PC-9 (cell line): Measurements from ENCODE around the gene KCNJ12. TPM values are rescaled to one million over a fixed set of nuclear protein-coding genes. Genes with fewer than 3 reads are reported as not detected.
"Not testable (repeated sequence)": the region's sequence is repeated elsewhere in the genome, so short reads cannot be mapped to it uniquely, and the experiment has no call there.

ENCODE experiments used
- BruUV-seq: library from RNA; stranded (reverse); fragments of 400-500 nt; replicated peaks from 2 replicates; lab custom pipeline; 2021; lab: Mats Ljungman, UMichigan
- CTCF ChIA-PET: fragments of 300-600 bp; sonication (Branson Sonifier 250); formaldehyde crosslinking; loops from one replicate; lab custom pipeline; 2022; ENCODE audit warnings: antibody characterized with exemption; lab: Charles Lee
- POLR2A ChIA-PET: fragments of 300-600 bp; sonication (Branson Sonifier 250); formaldehyde crosslinking; loops from one replicate; lab custom pipeline; 2022; ENCODE audit warnings: antibody characterized with exemption; ENCODE audit not compliant: unreplicated experiment; lab: Charles Lee
- DNase-seq, 2 experiments: peaks; one replicate each; pipeline versions ENCODE4 v3.0.0 to v3.0.0-alpha.2; 2015 to 2022; ENCODE audit warnings: mixed read lengths in 1 of 2
- H2AFZ ChIP-seq: fragments of 200-600 bp; sonication (generic); 2 replicates; pipeline ENCODE4 v1.8.1; 2017; ENCODE audit warnings: antibody characterized with exemption
- H3F3A ChIP-seq: fragments of 200-600 bp; sonication (generic); 2 replicates; pipeline ENCODE4 v1.8.1; 2017; ENCODE audit warnings: antibody characterized with exemption, mild to moderate bottlenecking, low read depth; ENCODE audit not compliant: insufficient read depth
- H3K27ac ChIP-seq: fragments of 200-600 bp; sonication (generic); 2 replicates; pipeline ENCODE4 v1.6.1; 2016; ENCODE audit warnings: mixed run types
- H3K27me3 ChIP-seq: fragments of 200-600 bp; sonication (generic); 2 replicates; pipeline ENCODE4 v1.6.1; 2016; ENCODE audit warnings: low read depth, mixed run types; ENCODE audit not compliant: insufficient read depth
- H3K36me3 ChIP-seq: fragments of 200-600 bp; sonication (generic); 2 replicates; pipeline ENCODE4 v1.6.1; 2016; ENCODE audit warnings: low read depth, mixed run types
- H3K4me1 ChIP-seq: fragments of 200-600 bp; sonication (generic); replicated peaks from 2 replicates; pipeline ENCODE4 v1.6.1; 2016; ENCODE audit warnings: mixed run types; ENCODE audit not compliant: insufficient read depth
- H3K4me2 ChIP-seq: fragments of 200-600 bp; sonication (generic); 2 replicates; pipeline ENCODE4 v1.6.1; 2017; ENCODE audit warnings: mixed run types
- H3K4me3 ChIP-seq: fragments of 200-600 bp; sonication (generic); 2 replicates; pipeline ENCODE4 v1.6.1; 2016; ENCODE audit warnings: mixed run types
- H3K79me2 ChIP-seq: fragments of 200-600 bp; sonication (generic); 2 replicates; pipeline ENCODE4 v1.6.1; 2017; ENCODE audit warnings: low read depth, mixed run types
- H3K9me2 ChIP-seq: fragments of 200-600 bp; sonication (generic); 2 replicates; pipeline ENCODE4 v1.8.1; 2017; ENCODE audit warnings: mild to moderate bottlenecking; ENCODE audit not compliant: insufficient read depth
- H3K9me3 ChIP-seq: fragments of 200-600 bp; sonication (generic); 2 replicates; pipeline ENCODE4 v1.8.1; 2016; ENCODE audit warnings: low read depth; ENCODE audit not compliant: insufficient read depth
- H4K20me1 ChIP-seq: fragments of 200-600 bp; sonication (generic); 2 replicates; pipeline ENCODE4 v1.8.1; 2017; ENCODE audit not compliant: insufficient read depth
- EZH2 ChIP-seq: fragments of 200-600 bp; sonication (generic); IDR thresholded peaks from 2 replicates; pipeline ENCODE4 v1.8.0; 2017; ENCODE audit warnings: antibody characterized with exemption, low read depth
- intact Hi-C: fragments of 100-400 bp; cut with micrococcal nuclease; formaldehyde crosslinking; loops from one replicate; pipeline ENCODE4 v1.10.0; 2022; ENCODE audit not compliant: unreplicated experiment
- total RNA-seq: library from RNA; stranded (reverse); gene quantifications from 2 replicates; pipeline ENCODE4 v1.2.3, GENCODE V29; 2021
- TF ChIP-seq, protein P1 (sequence below): fragments of 200-600 bp; sonication (generic); conservative IDR thresholded peaks from 2 replicates; pipeline ENCODE4 v1.6.1; 2017; ENCODE audit warnings: mixed run types, antibody characterized with exemption, mild to moderate bottlenecking, moderate library complexity

KCNJ12 gene
- total RNA-seq, 1 experiment from 2014 or later: 1.1 TPM

DNA sequence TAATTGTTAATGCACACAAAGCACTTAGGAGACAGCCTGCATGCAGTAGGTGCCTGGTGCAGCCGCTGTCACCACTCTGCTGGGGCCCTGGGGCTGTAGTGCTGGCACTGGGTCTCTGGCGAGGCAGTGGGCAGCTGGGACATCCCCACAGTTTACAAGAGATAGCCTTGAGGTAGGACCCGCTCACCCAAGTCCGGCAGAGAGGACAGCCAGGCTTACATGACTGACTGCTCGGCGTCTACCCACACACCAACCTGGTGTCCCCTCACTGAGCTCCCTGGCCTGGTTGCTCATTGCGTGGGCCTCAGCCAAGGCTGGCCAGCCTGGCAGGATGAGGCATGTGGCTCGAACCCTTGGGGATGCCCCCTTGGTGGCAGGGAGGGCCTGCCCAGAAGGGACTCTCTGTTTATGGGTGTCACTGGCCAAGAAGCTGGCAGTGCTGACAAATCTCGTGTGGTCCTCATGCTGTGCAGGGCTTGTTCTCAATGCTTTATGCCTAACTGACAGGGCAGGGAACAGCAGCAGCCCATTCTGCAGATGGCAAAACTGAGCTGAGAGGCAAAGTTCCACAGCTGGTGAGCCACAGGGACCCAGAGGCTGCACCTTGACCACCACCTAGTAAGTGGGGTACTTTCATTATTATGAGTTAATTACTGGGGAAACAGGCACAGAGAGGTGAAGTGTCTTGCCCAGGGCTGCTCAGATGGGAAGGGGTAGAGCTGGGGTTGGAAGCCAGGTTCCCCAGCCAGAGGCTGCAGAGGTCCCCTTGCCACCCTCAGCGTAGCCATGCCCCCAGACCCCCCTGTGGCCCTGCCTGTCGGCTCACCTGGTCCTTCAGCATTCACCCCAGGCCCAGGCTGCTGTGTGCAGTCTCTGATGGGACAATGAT lies 32.9 kb upstream of the KCNJ12 start:
- intact Hi-C loops: not testable (repeated sequence)

DNA sequence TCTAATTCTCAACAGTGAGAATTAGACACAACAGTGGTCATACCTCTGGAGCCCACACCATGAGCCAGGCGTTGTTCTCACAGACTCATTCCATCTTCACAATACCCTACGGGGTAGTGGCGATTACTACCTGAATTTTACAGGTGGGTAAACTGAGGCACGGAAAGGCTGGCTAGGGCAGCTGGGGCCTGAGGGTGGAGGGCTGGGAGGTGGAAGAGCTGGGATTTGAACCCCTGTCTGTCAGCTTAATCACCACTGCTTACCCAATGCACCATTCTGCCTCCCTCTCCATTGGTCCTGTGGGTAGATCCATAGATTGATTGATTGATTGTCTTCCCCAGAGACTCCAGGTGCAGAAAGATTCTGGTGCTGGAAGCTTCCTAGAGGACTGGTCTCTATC lies 31.4 kb upstream of the KCNJ12 start:
- H3K36me3 ChIP-seq, H3K9me2 ChIP-seq, H3K4me1 ChIP-seq, H3K9me3 ChIP-seq, H3K4me3 ChIP-seq, H3K79me2 ChIP-seq, H3K4me2 ChIP-seq, BruUV-seq, H3K27me3 ChIP-seq, H2AFZ ChIP-seq, CTCF ChIA-PET, intact Hi-C loops, H3F3A ChIP-seq, H4K20me1 ChIP-seq, POLR2A ChIA-PET, DNase-seq, H3K27ac ChIP-seq: not testable (repeated sequence)

More for the DNA sequence above, 32.9 kb upstream of the KCNJ12 start:
- H3F3A ChIP-seq, H2AFZ ChIP-seq, H3K36me3 ChIP-seq, H4K20me1 ChIP-seq, H3K4me2 ChIP-seq, H3K27ac ChIP-seq, BruUV-seq, H3K9me3 ChIP-seq, H3K27me3 ChIP-seq, DNase-seq, POLR2A ChIA-PET, H3K4me3 ChIP-seq, CTCF ChIA-PET, H3K4me1 ChIP-seq, H3K9me2 ChIP-seq, H3K79me2 ChIP-seq: not testable (repeated sequence)

DNA sequence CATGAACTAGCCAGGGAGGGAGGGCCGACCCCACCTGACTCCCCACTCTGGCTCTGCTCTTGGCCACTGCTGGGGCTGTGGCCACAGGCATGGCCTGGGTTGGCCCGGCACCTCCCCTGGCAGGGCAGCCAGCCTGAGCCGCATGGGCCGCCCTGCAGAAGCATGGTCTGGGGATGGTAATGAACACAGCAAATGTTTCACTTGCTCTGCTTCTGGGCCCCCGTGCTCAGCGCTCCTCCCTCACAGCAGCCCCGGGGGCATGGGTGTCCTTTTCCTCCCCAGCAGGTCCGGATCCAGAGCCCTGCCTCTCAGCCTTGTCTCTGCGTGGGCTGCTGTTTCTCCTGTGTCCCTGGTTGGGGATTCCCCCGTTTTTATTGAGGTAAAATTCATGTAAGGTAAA lies 30.9 kb upstream of the KCNJ12 start:
- CTCF ChIA-PET: no interaction called here

DNA sequence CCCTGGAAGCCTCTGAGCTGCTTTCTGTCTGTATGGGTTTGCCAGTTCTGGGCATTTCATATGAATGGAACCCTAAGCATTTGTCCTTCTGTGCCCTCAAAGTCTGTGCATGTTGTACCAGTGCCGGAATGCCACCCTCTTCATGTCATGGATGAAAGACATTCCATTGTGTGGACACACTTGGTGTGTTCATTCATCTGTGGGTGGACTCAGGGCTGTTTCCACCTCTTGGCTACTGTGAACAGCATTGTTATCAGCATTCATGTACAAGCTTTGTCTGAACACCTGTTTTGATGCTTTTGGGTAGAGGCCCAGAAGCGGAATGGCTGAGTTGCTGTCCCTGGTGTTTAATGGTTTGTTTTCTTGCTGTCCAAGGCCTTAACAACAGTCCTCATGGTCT lies 30.1 kb upstream of the KCNJ12 start:
- H3K79me2 ChIP-seq, H3K4me3 ChIP-seq, BruUV-seq, H4K20me1 ChIP-seq, H3K27ac ChIP-seq, POLR2A ChIA-PET, H2AFZ ChIP-seq, intact Hi-C loops, H3K36me3 ChIP-seq, H3K4me1 ChIP-seq, H3K9me2 ChIP-seq, H3F3A ChIP-seq, H3K27me3 ChIP-seq, DNase-seq, H3K9me3 ChIP-seq, CTCF ChIA-PET, H3K4me2 ChIP-seq: not testable (repeated sequence)

More for the DNA sequence above, 30.9 kb upstream of the KCNJ12 start:
- H4K20me1 ChIP-seq: no peaks in the 10 kb centered on the region
- no peaks in the 10 kb centered on the region for H3F3A ChIP-seq
- no peak for DNase-seq
- H3K9me3 ChIP-seq: no peaks in the 10 kb centered on the region
- H3K4me1 ChIP-seq: no peaks in the 10 kb centered on the region
- H2AFZ ChIP-seq: no peak overlapping the region
- intact Hi-C loops: no loop called here
- no peaks in the 10 kb centered on the region for H3K79me2 ChIP-seq
- H3K4me3 ChIP-seq: no peak overlapping the region
- POLR2A ChIA-PET: no interaction called here
- no peak overlapping the region for H3K4me2 ChIP-seq
- H3K9me2 ChIP-seq: no peaks in the 10 kb centered on the region
- TF ChIP-seq, protein P1, sequence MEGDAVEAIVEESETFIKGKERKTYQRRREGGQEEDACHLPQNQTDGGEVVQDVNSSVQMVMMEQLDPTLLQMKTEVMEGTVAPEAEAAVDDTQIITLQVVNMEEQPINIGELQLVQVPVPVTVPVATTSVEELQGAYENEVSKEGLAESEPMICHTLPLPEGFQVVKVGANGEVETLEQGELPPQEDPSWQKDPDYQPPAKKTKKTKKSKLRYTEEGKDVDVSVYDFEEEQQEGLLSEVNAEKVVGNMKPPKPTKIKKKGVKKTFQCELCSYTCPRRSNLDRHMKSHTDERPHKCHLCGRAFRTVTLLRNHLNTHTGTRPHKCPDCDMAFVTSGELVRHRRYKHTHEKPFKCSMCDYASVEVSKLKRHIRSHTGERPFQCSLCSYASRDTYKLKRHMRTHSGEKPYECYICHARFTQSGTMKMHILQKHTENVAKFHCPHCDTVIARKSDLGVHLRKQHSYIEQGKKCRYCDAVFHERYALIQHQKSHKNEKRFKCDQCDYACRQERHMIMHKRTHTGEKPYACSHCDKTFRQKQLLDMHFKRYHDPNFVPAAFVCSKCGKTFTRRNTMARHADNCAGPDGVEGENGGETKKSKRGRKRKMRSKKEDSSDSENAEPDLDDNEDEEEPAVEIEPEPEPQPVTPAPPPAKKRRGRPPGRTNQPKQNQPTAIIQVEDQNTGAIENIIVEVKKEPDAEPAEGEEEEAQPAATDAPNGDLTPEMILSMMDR: no peak
- no peak for TF ChIP-seq EZH2
- H3K27me3 ChIP-seq: no peaks in the 10 kb centered on the region
- no peak overlapping the region for H3K27ac ChIP-seq
- BruUV-seq: no TSS peak
- H3K36me3 ChIP-seq: no peaks in the 10 kb centered on the region

DNA sequence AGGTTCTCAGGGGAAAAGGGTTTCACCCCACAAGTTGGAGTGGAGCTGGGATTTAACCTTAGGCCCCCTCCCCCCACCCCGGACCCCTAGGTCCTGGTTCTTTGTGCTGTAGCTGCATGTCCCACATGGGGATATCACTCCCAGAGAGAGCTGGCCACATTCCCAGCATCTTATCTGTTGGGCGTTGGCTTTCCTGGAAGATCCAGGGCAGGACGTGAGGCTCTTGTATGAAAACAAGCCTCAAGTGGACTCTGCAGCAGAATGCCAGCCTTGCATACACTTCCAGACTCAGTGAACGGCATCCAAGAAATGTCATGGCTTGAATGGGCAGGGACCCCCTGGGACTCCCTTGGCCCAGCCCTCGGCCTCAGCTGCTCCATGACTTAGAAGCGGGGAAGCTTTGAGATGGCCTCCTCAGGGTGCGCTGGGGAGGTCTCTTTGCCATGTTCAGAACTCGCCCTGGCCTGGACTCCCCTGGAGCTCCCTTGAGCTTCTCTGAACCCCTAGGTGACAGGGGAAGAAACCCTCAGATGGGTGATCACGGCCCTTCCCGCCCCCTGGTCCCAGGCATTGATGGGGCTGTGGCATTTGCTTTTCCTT lies 29.4 kb upstream of the KCNJ12 start:
- H3K27me3 ChIP-seq, H2AFZ ChIP-seq, POLR2A ChIA-PET, H3K9me2 ChIP-seq, H3K79me2 ChIP-seq, H3F3A ChIP-seq, H3K36me3 ChIP-seq, BruUV-seq, CTCF ChIA-PET, H3K4me1 ChIP-seq, H4K20me1 ChIP-seq, H3K4me3 ChIP-seq, intact Hi-C loops, H3K27ac ChIP-seq, H3K9me3 ChIP-seq, H3K4me2 ChIP-seq: not testable (repeated sequence)
- peak in 1 of 2 experiments; percentile 28 for DNase-seq

DNA sequence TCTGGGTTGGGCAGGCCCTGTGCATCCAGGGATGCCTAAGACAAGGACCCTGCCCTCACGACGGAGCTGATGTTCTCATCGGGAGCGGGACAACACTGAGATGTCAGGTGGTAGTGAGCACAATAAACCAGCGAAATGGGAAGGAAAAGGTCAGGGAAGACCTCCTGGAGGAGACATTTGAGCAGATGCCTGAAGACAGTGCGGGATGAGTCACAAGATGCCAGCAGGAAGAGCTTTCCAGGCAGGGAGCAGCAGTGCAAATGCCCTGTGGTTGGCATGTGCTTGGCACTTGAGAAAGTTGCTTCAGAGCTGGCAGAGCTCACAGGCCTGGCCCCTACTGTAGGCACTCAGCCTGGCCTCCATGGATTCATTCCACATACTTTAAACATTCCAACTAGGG lies 28.5 kb upstream of the KCNJ12 start:
- H3K27ac ChIP-seq, H3K4me1 ChIP-seq, H3F3A ChIP-seq, CTCF ChIA-PET, H4K20me1 ChIP-seq, H3K4me3 ChIP-seq, H3K36me3 ChIP-seq, intact Hi-C loops, H3K27me3 ChIP-seq, H3K9me2 ChIP-seq, H3K4me2 ChIP-seq, DNase-seq, BruUV-seq, POLR2A ChIA-PET, H2AFZ ChIP-seq, H3K9me3 ChIP-seq, H3K79me2 ChIP-seq: not testable (repeated sequence)
